ENCODE data around the gene LIME1. TPM values are rescaled to one million over a fixed set of nuclear protein-coding genes. Genes with fewer than 3 reads are reported as not detected.

The LIME1 gene
- total RNA-seq, 1 donor from 2014 or later: 15.7 TPM

DNA sequence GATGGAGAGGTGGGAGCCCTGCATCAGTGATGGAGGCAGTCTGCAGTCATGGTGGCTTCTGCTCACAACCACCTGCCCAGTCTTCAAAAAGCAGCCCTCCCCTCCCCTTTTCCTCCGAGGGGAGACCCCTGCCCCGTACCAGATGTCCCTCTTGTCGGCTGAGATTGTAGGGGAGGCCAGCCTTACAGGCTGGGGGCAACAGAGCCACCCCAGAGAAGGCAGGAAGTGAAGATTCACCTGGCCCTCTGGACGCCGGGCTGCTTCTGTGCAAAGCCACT lies 35.5 kb upstream of the LIME1 start:
- Mint-ChIP-seq H3K9me3 (no peaks in the 10 kb centered on the region), H3K4me3 (ENCODE audit: low read depth) (no peak overlapping the region), H3K27ac (no peak overlapping the region), H3K36me3 (ENCODE audit: low read depth) (peaks cover 27% of the 10 kb centered on the region), H3K27me3 (ENCODE audit: low read depth) (no peaks in the 10 kb centered on the region), H3K4me1 (ENCODE audit: low read depth) (peaks cover 1% of the 10 kb centered on the region)
- DNase-seq (ENCODE audit: low spot score): no peak
- intact Hi-C loops (cut with micrococcal nuclease): loop anchor here (10.0 kb wide), 1 partner anchor 274 kb away; the partner anchor contains the start of gene SAMD10

DNA sequence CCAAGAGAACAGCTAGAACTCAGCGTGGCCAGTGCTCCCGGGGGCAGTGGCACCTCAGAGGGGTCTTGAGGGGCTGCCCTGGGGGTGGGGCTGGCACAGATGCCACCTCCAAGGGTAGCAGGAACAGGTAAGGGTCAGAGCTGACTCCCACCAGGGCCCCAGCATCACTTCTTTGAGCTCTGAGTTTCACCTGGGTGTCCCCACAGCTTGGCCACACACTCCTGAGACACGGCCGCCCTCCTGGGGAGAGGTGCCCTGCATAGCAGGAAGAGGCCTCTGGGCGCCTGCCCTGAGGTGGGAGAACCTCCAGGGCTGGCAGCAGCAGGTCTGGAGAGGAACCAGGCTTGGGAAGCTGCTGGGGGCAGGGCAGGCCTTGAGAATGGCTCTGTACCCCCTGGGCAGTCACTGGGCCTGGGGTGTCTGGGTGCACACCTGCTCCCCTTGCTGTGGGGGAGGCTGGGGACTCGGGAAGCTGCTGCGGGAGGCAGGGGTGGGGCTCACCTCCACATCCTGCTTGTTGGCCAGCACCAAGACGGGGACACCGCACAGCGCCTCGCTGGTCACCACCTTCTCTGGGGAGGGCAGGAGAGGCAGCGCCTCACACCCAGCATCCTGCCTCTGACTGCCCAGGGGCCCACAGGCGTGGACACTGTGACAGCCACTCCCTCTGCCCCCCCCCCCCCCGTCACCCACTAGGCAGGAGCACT lies 35.0 kb upstream of the LIME1 start:
- intact Hi-C loops (cut with micrococcal nuclease): loop anchor here (10.0 kb wide), 1 partner anchor 273 kb away; the partner anchor contains the start of gene SAMD10
- H3K9me3 Mint-ChIP-seq: no peaks in the 10 kb centered on the region

GRCh38 chr20:63702036-63702665 lies 34.3 kb upstream of the LIME1 start:
- Mint-ChIP-seq H3K4me1 (ENCODE audit: low read depth) (peaks cover 9% of the 10 kb centered on the region), H3K36me3 (ENCODE audit: low read depth) (peaks cover 32% of the 10 kb centered on the region), H3K27me3 (ENCODE audit: low read depth) (no peaks in the 10 kb centered on the region), H3K4me3 (ENCODE audit: low read depth) (no peak overlapping the region), H3K9me3 (no peaks in the 10 kb centered on the region), H3K27ac (no peak overlapping the region)
- intact Hi-C loops (cut with micrococcal nuclease): loop anchor here (10.0 kb wide), 1 partner anchor 273 kb away; the partner anchor contains the start of gene SAMD10
- no peak for DNase-seq (ENCODE audit: low spot score)

More for the DNA sequence above, 35.0 kb upstream of the LIME1 start:
- no peak for DNase-seq (ENCODE audit: low spot score)
- Mint-ChIP-seq H3K27me3 (ENCODE audit: low read depth) (no peaks in the 10 kb centered on the region), H3K27ac (no peak overlapping the region), H3K36me3 (ENCODE audit: low read depth) (peaks cover 26% of the 10 kb centered on the region), H3K4me1 (ENCODE audit: low read depth) (peaks cover 4% of the 10 kb centered on the region), H3K4me3 (ENCODE audit: low read depth) (no peak overlapping the region)

GRCh38 chr20:63702751-63703470 lies 33.6 kb upstream of the LIME1 start:
- intact Hi-C loops (cut with micrococcal nuclease): loop anchor here (10.0 kb wide), 1 partner anchor 272 kb away; the partner anchor contains the start of gene SAMD10
- no peaks in the 10 kb centered on the region for H3K27me3 Mint-ChIP-seq (ENCODE audit: low read depth)
- H3K36me3 Mint-ChIP-seq (ENCODE audit: low read depth): peaks cover 32% of the 10 kb centered on the region
- no peak for DNase-seq (ENCODE audit: low spot score)
- no peak overlapping the region for H3K27ac Mint-ChIP-seq
- no peak overlapping the region for H3K4me3 Mint-ChIP-seq (ENCODE audit: low read depth)
- H3K9me3 Mint-ChIP-seq: no peaks in the 10 kb centered on the region
- H3K4me1 Mint-ChIP-seq (ENCODE audit: low read depth): peaks cover 9% of the 10 kb centered on the region

DNA sequence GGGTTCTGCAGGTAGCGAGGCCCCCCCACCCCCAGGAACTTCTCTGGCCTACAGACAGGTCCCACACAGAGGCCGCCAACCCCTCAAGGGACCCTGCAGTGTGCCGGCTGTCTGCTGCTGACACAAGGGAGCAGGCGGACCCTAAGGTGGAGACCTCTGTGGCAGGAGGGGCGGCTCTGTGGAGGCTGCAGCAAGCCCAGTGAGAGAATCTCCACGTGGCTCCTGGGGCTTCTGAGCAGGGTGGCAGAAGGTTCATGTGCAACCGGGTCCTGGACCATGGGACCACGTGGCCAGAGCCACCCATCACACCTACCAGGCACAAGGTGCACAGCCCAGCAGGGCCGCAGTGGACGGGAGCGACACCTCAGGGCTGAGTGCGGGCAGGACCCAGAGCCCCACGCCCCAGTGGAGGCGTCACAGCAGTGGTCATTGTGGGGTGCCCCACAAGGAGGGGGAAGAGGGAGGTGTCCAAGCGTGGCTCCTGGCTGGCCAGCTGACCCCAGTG lies 32.9 kb upstream of the LIME1 start:
- DNase-seq (ENCODE audit: low spot score): no peak
- H3K4me3 Mint-ChIP-seq (ENCODE audit: low read depth): no peak overlapping the region

GRCh38 chr20:63703976-63704748 lies 32.3 kb upstream of the LIME1 start:
- intact Hi-C loops (cut with micrococcal nuclease): loop anchor here (10.0 kb wide), 1 partner anchor 271 kb away; the partner anchor contains the start of gene SAMD10
- peaks cover 16% of the 10 kb centered on the region for H3K4me1 Mint-ChIP-seq (ENCODE audit: low read depth)
- H3K27me3 Mint-ChIP-seq (ENCODE audit: low read depth): no peaks in the 10 kb centered on the region
- H3K36me3 Mint-ChIP-seq (ENCODE audit: low read depth): peaks cover 39% of the 10 kb centered on the region
- no peaks in the 10 kb centered on the region for H3K9me3 Mint-ChIP-seq
- H3K27ac Mint-ChIP-seq: no peak overlapping the region
- no peak for DNase-seq (ENCODE audit: low spot score)
- no peak overlapping the region for H3K4me3 Mint-ChIP-seq (ENCODE audit: low read depth)

More for the DNA sequence above, 32.9 kb upstream of the LIME1 start:
- H3K27ac Mint-ChIP-seq: no peak overlapping the region
- H3K4me1 Mint-ChIP-seq (ENCODE audit: low read depth): peaks cover 10% of the 10 kb centered on the region
- H3K27me3 Mint-ChIP-seq (ENCODE audit: low read depth): no peaks in the 10 kb centered on the region
- H3K9me3 Mint-ChIP-seq: no peaks in the 10 kb centered on the region
- intact Hi-C loops (cut with micrococcal nuclease): loop anchor here (10.0 kb wide), 1 partner anchor 271 kb away; the partner anchor contains the start of gene SAMD10
- H3K36me3 Mint-ChIP-seq (ENCODE audit: low read depth): peaks cover 33% of the 10 kb centered on the region

GRCh38 chr20:63704749-63705117 lies 31.7 kb upstream of the LIME1 start:
- no peaks in the 10 kb centered on the region for H3K27me3 Mint-ChIP-seq (ENCODE audit: low read depth)
- H3K4me3 Mint-ChIP-seq (ENCODE audit: low read depth): no peak overlapping the region
- DNase-seq (ENCODE audit: low spot score): no peak
- H3K27ac Mint-ChIP-seq: no peak overlapping the region
- peaks cover 19% of the 10 kb centered on the region for H3K4me1 Mint-ChIP-seq (ENCODE audit: low read depth)
- H3K9me3 Mint-ChIP-seq: no peaks in the 10 kb centered on the region
- intact Hi-C loops (cut with micrococcal nuclease): loop anchor here (5.0 to 10.0 kb wide), 2 partner anchors 38 to 270 kb away; partner anchors contain the start of gene SAMD10
- peaks cover 40% of the 10 kb centered on the region for H3K36me3 Mint-ChIP-seq (ENCODE audit: low read depth)

DNA sequence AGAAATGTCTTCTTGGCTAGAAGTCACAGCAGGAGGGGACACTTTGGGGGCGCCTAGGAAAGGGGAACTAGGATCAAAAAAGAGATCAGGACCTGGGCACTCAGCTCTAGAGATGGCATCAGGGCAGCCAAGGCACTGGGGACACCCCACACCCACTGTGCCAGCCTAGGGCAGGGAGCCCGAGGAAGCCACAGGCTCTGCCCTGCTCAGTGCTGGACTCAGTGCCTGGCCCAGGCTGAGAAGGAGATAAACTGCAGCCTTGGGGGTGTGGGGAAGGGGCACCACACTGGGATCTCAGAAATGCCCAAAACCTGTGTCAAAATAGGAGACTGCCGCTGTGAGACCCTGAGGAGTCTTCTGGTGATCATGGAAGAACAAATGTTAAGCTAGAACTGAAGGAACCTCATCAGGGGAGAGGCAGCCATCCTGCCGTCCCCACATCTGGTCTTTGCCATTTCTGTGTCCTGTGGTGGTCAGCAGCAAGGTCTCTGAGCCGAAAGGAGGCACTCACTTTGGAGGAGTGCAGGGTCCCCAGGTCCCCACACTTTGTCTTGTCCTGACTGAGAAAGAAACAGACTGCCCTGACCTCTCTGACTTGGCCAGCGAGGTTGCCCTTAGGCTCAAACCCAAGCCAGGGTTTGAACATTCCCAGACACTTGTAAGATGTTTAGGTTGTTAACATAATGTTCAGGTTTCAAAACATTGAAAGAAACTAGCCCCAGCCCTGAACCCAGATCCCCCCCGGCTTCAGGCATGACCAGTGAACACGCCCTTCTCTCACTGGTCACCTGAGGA lies 31.0 kb upstream of the LIME1 start:
- Mint-ChIP-seq H3K36me3 (ENCODE audit: low read depth) (peaks cover 45% of the 10 kb centered on the region), H3K4me3 (ENCODE audit: low read depth) (peak overlapping the region; percentile 21), H3K9me3 (no peaks in the 10 kb centered on the region), H3K4me1 (ENCODE audit: low read depth) (peaks cover 23% of the 10 kb centered on the region), H3K27ac (no peak overlapping the region), H3K27me3 (ENCODE audit: low read depth) (no peaks in the 10 kb centered on the region)
- DNase-seq (ENCODE audit: low spot score): no peak
- intact Hi-C loops (cut with micrococcal nuclease): loop anchor here (1.0 to 10.0 kb wide), 3 partner anchors 37 to 269 kb away; partner anchors contain the start of gene SAMD10

GRCh38 chr20:63706027-63706695 lies 30.3 kb upstream of the LIME1 start:
- intact Hi-C loops (cut with micrococcal nuclease): loop anchor here (1.0 to 10.0 kb wide), 3 partner anchors 36 to 269 kb away; partner anchors contain the start of gene SAMD10
- Mint-ChIP-seq H3K36me3 (ENCODE audit: low read depth) (peaks cover 52% of the 10 kb centered on the region), H3K4me3 (ENCODE audit: low read depth) (peak overlapping the region; percentile 87), H3K27ac (no peak overlapping the region), H3K9me3 (no peaks in the 10 kb centered on the region), H3K4me1 (ENCODE audit: low read depth) (peaks cover 31% of the 10 kb centered on the region), H3K27me3 (ENCODE audit: low read depth) (no peaks in the 10 kb centered on the region)
- no peak for DNase-seq (ENCODE audit: low spot score)

DNA sequence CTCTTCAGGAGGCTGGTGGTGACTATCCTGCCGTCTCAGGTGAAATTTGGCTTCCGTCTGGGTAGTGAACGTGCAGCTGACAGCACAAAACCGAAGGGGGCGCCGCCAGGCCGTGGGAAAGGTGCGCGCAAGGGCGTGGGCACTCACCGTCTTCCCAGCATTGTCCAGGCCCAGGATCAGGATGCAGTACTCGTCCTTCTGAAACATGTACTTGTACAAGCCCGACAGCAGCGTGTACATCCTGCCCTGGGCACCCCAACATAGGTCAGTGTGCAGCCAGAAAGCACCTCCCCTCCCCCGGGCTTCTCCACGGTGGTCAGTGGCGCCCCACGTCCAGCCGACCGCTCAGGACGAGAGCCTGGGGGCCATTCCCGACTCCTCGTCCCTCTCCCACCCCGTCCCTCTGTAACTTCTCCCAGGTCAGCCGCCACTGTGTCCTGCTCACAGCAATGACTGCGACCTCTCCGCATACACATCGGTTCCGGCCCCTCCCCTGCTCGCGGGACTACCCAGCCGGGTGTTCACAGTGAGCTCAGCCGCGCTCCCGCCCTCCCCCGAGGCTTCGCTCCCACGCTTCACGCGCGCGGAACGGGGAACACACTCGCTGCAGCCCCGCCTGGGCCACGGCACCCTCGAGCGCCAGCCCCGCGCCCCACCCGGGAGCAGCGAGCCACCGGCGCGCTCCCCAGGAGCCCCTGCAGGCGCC lies 29.5 kb upstream of the LIME1 start:
- Mint-ChIP-seq H3K9me3 (peaks cover under 1% of the 10 kb centered on the region), H3K4me1 (ENCODE audit: low read depth) (peaks cover 33% of the 10 kb centered on the region), H3K4me3 (ENCODE audit: low read depth) (peak overlapping the region; percentile 87), H3K36me3 (ENCODE audit: low read depth) (peaks cover 61% of the 10 kb centered on the region), H3K27me3 (ENCODE audit: low read depth) (no peaks in the 10 kb centered on the region), H3K27ac (peak overlapping the region; percentile 60)
- intact Hi-C loops (cut with micrococcal nuclease): loop anchor here (1.0 to 10.0 kb wide), 5 partner anchors 35 to 268 kb away; partner anchors contain the start of genes RTEL1 and SAMD10
- peak; percentile 58 for DNase-seq (ENCODE audit: low spot score)

All from activated T-helper 2 cell treated with anti-CD3 and anti-CD28 coated beads, Interferon-gamma antibody, Interleukin-2, Interleukin-4, amounts not matched to agents 10 μg/mL and 5 μg/mL and 100 μg/mL, durations not matched to agents 14 hours and 24 hours and 36 hours (primary cell).